Activated CD8-positive, alpha-beta T cell treated with anti-CD3 and anti-CD28 coated beads, Interleukin-2, amount 10 ng/mL, durations not matched to agents 7 days and 5 days (primary cell): ENCODE measurements around the gene P2RX1. TPM values are rescaled to one million over a fixed set of nuclear protein-coding genes. Genes with fewer than 3 reads are reported as not detected.

ENCODE experiments used
- ATAC-seq: fragments of 150-1000 bp; cut with Tn5 transposase; one replicate; pipeline ENCODE4 v1.10.0; 2021; ENCODE audit warnings: moderate library complexity
- CTCF ChIA-PET: fragments of 350-600 bp; sonication (Branson Sonifier 250); formaldehyde crosslinking; loops from one replicate; lab custom pipeline; 2021; ENCODE audit warnings: antibody characterized with exemption; lab: Charles Lee
- POLR2A ChIA-PET: fragments of 350-600 bp; sonication (Branson Sonifier 250); formaldehyde crosslinking; loops from one replicate; lab custom pipeline; 2021; ENCODE audit warnings: antibody characterized with exemption; lab: Charles Lee
- DNase-seq: peaks from one replicate; pipeline ENCODE4 v3.0.0-alpha.2; 2020
- H3K27ac Mint-ChIP-seq: one replicate; pipeline ENCODE4 v1.8.0; 2021; ENCODE audit warnings: mild to moderate bottlenecking, mixed read lengths
- H3K27me3 Mint-ChIP-seq: one replicate; pipeline ENCODE4 v1.8.0; 2021; ENCODE audit warnings: low read depth, mixed read lengths
- H3K36me3 Mint-ChIP-seq: one replicate; pipeline ENCODE4 v1.8.0; 2021; ENCODE audit warnings: low read depth, mixed read lengths
- H3K4me1 Mint-ChIP-seq: one replicate; pipeline ENCODE4 v1.8.0; 2021; ENCODE audit warnings: low read depth, mixed read lengths
- H3K4me3 Mint-ChIP-seq: one replicate; pipeline ENCODE4 v1.8.0; 2021; ENCODE audit warnings: mild to moderate bottlenecking, mixed read lengths
- H3K9me3 Mint-ChIP-seq: one replicate; pipeline ENCODE4 v1.8.0; 2022; ENCODE audit warnings: mixed read lengths; ENCODE audit not compliant: insufficient read depth
- total RNA-seq, 2 experiments: library from RNA; stranded (reverse); gene quantifications; one replicate each; pipeline ENCODE4 v1.2.3, GENCODE V29; 2021

Gene P2RX1
- total RNA-seq, 2 experiments from 2014 or later: 1.1 TPM

GRCh38 chr17:3900646-3901045 lies 15.6 kb downstream of the P2RX1 start:
- ATAC-seq (no peak), DNase-seq (no peak)
- POLR2A ChIA-PET: interaction anchor here (1.3 kb wide), 1 partner anchor 16 kb away, joined by 3 read pairs; the partner anchor contains the start of gene P2RX1
- Mint-ChIP-seq H3K9me3 (no peaks in the 10 kb centered on the region), H3K4me1 (no peaks in the 10 kb centered on the region), H3K4me3 (no peak overlapping the region), H3K36me3 (no peaks in the 10 kb centered on the region), H3K27me3 (no peaks in the 10 kb centered on the region), H3K27ac (no peak overlapping the region)
- CTCF ChIA-PET: interaction anchor here (1.2 to 1.4 kb wide), 3 partner anchors 13 to 109 kb away, joined by 3 to 10 read pairs (median 4); no protein-coding TSS in a partner anchor

- ATAC-seq (no peak), DNase-seq (no peak)
- peaks cover 12% of the 10 kb centered on the region for H3K4me1 Mint-ChIP-seq
- ChIA-PET POLR2A (no interaction called here), CTCF (interaction anchor here (1.3 to 1.6 kb wide), 2 partner anchors 16 to 35 kb away, joined by 5 to 7 read pairs; no protein-coding TSS in a partner anchor)
- H3K9me3 Mint-ChIP-seq: no peaks in the 10 kb centered on the region
- H3K27ac Mint-ChIP-seq: no peak overlapping the region
- H3K27me3 Mint-ChIP-seq: no peaks in the 10 kb centered on the region
- H3K36me3 Mint-ChIP-seq: no peaks in the 10 kb centered on the region
- no peak overlapping the region for H3K4me3 Mint-ChIP-seq
Measured at GRCh38 chr17:3897731-3898130, 18.5 kb downstream of the P2RX1 start.

- no peak overlapping the region for H3K27ac Mint-ChIP-seq
- POLR2A ChIA-PET: no interaction called here
Measured at GRCh38 chr17:3896968-3897235, 19.4 kb downstream of the P2RX1 start.

GRCh38 chr17:3896108-3896967 lies 19.9 kb downstream of the P2RX1 start:
- H3K27ac Mint-ChIP-seq: no peak overlapping the region
- H3K9me3 Mint-ChIP-seq: no peaks in the 10 kb centered on the region
- no peak overlapping the region for H3K4me3 Mint-ChIP-seq
- no peaks in the 10 kb centered on the region for H3K36me3 Mint-ChIP-seq
- ChIA-PET CTCF (interaction anchor here (1.2 to 1.6 kb wide), 3 partner anchors 18 to 52 kb away, joined by 5 to 7 read pairs (median 5); no protein-coding TSS in a partner anchor), POLR2A (interaction anchor here (0.7 kb wide), 1 partner anchor 1126 kb away, joined by 3 read pairs; no protein-coding TSS in a partner anchor)
- DNase-seq (no peak), ATAC-seq (no peak)
- H3K27me3 Mint-ChIP-seq: no peaks in the 10 kb centered on the region
- H3K4me1 Mint-ChIP-seq: peaks cover 21% of the 10 kb centered on the region

More at GRCh38 chr17:3896968-3897235, 19.4 kb downstream of the P2RX1 start:
- Mint-ChIP-seq H3K27me3 (no peaks in the 10 kb centered on the region), H3K4me3 (no peak overlapping the region), H3K9me3 (no peaks in the 10 kb centered on the region), H3K36me3 (no peaks in the 10 kb centered on the region), H3K4me1 (peaks cover 15% of the 10 kb centered on the region)
- CTCF ChIA-PET: interaction anchor here (1.2 to 1.6 kb wide), 3 partner anchors 17 to 53 kb away, joined by 5 to 7 read pairs (median 5); no protein-coding TSS in a partner anchor
- DNase-seq (no peak), ATAC-seq (no peak)

- ATAC-seq (no peak), DNase-seq (no peak)
- Mint-ChIP-seq H3K9me3 (no peaks in the 10 kb centered on the region), H3K4me1 (peaks cover 24% of the 10 kb centered on the region), H3K4me3 (no peak overlapping the region), H3K27me3 (peaks cover 2% of the 10 kb centered on the region), H3K27ac (no peak overlapping the region), H3K36me3 (no peaks in the 10 kb centered on the region)
- CTCF ChIA-PET: interaction anchor here (0.9 to 3.2 kb wide), 3 partner anchors 18 to 68 kb away, joined by 3 to 28 read pairs (median 10); partner anchors contain the start of gene NCBP3
- POLR2A ChIA-PET: interaction anchor here (0.7 kb wide), 1 partner anchor 1125 kb away, joined by 3 read pairs; no protein-coding TSS in a partner anchor
Measured at GRCh38 chr17:3895354-3895753, 20.9 kb downstream of the P2RX1 start.

- Mint-ChIP-seq H3K9me3 (no peaks in the 10 kb centered on the region), H3K36me3 (no peaks in the 10 kb centered on the region), H3K4me3 (no peak overlapping the region), H3K27me3 (peaks cover 2% of the 10 kb centered on the region), H3K4me1 (peaks cover 26% of the 10 kb centered on the region), H3K27ac (no peak overlapping the region)
- no peak for DNase-seq
- ATAC-seq: no peak
- CTCF ChIA-PET: interaction anchor here (0.8 to 3.2 kb wide), 7 partner anchors 12 to 67 kb away, joined by 3 to 28 read pairs (median 4); partner anchors contain the start of gene NCBP3
- POLR2A ChIA-PET: interaction anchor here (1.0 kb wide), 1 partner anchor 10 kb away, joined by 3 read pairs; no protein-coding TSS in a partner anchor
Measured at GRCh38 chr17:3894911-3895343, 21.3 kb downstream of the P2RX1 start.

- Mint-ChIP-seq H3K27me3 (peaks cover 2% of the 10 kb centered on the region), H3K4me1 (peaks cover 26% of the 10 kb centered on the region), H3K4me3 (peak overlapping the region; percentile 73), H3K9me3 (no peaks in the 10 kb centered on the region), H3K27ac (peak overlapping the region; percentile 86), H3K36me3 (no peaks in the 10 kb centered on the region)
- ChIA-PET CTCF (interaction anchor here (0.8 to 3.2 kb wide), 8 partner anchors 13 to 157 kb away, joined by 3 to 28 read pairs (median 4); partner anchors contain the start of gene NCBP3), POLR2A (interaction anchor here (1.0 kb wide), 1 partner anchor 9 kb away, joined by 3 read pairs; no protein-coding TSS in a partner anchor)
- DNase-seq: no peak
- no peak for ATAC-seq
Measured at GRCh38 chr17:3894188-3894587, 22.1 kb downstream of the P2RX1 start.

- no peak for DNase-seq
- peak overlapping the region; percentile 86 for H3K27ac Mint-ChIP-seq
- peaks cover 2% of the 10 kb centered on the region for H3K27me3 Mint-ChIP-seq
- no peak for ATAC-seq
- H3K36me3 Mint-ChIP-seq: no peaks in the 10 kb centered on the region
- ChIA-PET POLR2A (no interaction called here), CTCF (interaction anchor here (1.1 to 3.2 kb wide), 8 partner anchors 13 to 156 kb away, joined by 3 to 28 read pairs (median 4); partner anchors contain the start of gene NCBP3)
- peak overlapping the region; percentile 73 for H3K4me3 Mint-ChIP-seq
- no peaks in the 10 kb centered on the region for H3K9me3 Mint-ChIP-seq
- peaks cover 26% of the 10 kb centered on the region for H3K4me1 Mint-ChIP-seq
Measured at GRCh38 chr17:3893720-3894116, 22.5 kb downstream of the P2RX1 start.

GRCh38 chr17:3893003-3893719 lies 23.1 kb downstream of the P2RX1 start, which contains the start of gene CAMKK1:
TSS of gene CAMKK1 (minus strand) at chr17:3893053. CDS start at chr17:3885687, 7,366 bp downstream.
- DNase-seq: peak; percentile 91
- Mint-ChIP-seq H3K36me3 (no peaks in the 10 kb centered on the region), H3K4me1 (peaks cover 26% of the 10 kb centered on the region), H3K27ac (peak within 1 kb of the TSS; percentile 86), H3K4me3 (peak within 1 kb of the TSS; percentile 79), H3K27me3 (peaks cover 2% of the 10 kb centered on the region), H3K9me3 (no peaks in the 10 kb centered on the region)
- ATAC-seq: peak; percentile 88
- ChIA-PET POLR2A (no interaction called here), CTCF (interaction anchor here (0.8 to 3.2 kb wide), 5 partner anchors 14 to 154 kb away, joined by 4 to 28 read pairs (median 4); no protein-coding TSS in a partner anchor)

- Mint-ChIP-seq H3K27me3 (peaks cover 2% of the 10 kb centered on the region), H3K36me3 (no peaks in the 10 kb centered on the region), H3K9me3 (no peaks in the 10 kb centered on the region), H3K4me3 (peak overlapping the region; percentile 79), H3K27ac (peak overlapping the region; percentile 60), H3K4me1 (peaks cover 32% of the 10 kb centered on the region)
- DNase-seq: peak; percentile 82
- ChIA-PET POLR2A (no interaction called here), CTCF (interaction anchor here (0.8 to 3.2 kb wide), 4 partner anchors 21 to 153 kb away, joined by 4 to 28 read pairs (median 5); no protein-coding TSS in a partner anchor)
- peak; percentile 44 for ATAC-seq
Measured at GRCh38 chr17:3892095-3892998, 23.9 kb downstream of the P2RX1 start.
